C4-2B (cell line): ENCODE results near the gene R3HDM4.

Source experiments
- CTCF ChIP-seq: fragments of 450-650 bp; conservative IDR thresholded peaks from 2 replicates; pipeline ENCODE4 v1.5.1; 2017; ENCODE audit warnings: mild to moderate bottlenecking
- ZFX ChIP-seq: fragments of 450-650 bp; IDR thresholded peaks from 2 replicates; pipeline ENCODE4 v1.6.1; 2017

- no peak for TF ChIP-seq CTCF
- no peak for TF ChIP-seq ZFX
Observed at GRCh38 chr19:896434-896833, 16.6 kb downstream of the R3HDM4 start.
